Mesenchymal stem cell (in vitro differentiated cells and primary cell): ENCODE results near the gene ZFP36.

ENCODE experiments used
- DNase-seq: peaks from one replicate; pipeline ENCODE4 v3.0.0-alpha.2; 2013
- H2AFZ ChIP-seq: one replicate; pipeline ENCODE4 v1.6.1; 2013; ENCODE audit warnings: low read depth, mild to moderate bottlenecking, control low read depth, inconsistent platforms, low read length, moderate library complexity
- H2AK5ac ChIP-seq: 2 replicates; pipeline ENCODE4 v1.6.1; 2013; ENCODE audit warnings: low read length, moderate library complexity, mild to moderate bottlenecking, inconsistent platforms; ENCODE audit not compliant: severe bottlenecking
- H2BK120ac ChIP-seq: one replicate; pipeline ENCODE4 v1.6.1; 2013; ENCODE audit warnings: low read depth, mild to moderate bottlenecking, inconsistent platforms, low read length, moderate library complexity
- H2BK12ac ChIP-seq, 2 experiments: one replicate each; pipeline ENCODE4 v1.6.1; 2013; ENCODE audit warnings: inconsistent platforms in 2 of 2, low read length in 2 of 2, mild to moderate bottlenecking in 2 of 2, moderate library complexity in 2 of 2, control low read depth in 1 of 2
- H2BK15ac ChIP-seq: one replicate; pipeline ENCODE4 v1.6.1; 2013; ENCODE audit warnings: mild to moderate bottlenecking, low read depth, inconsistent platforms; ENCODE audit not compliant: poor library complexity, severe bottlenecking
- H2BK5ac ChIP-seq: 2 replicates; pipeline ENCODE4 v1.6.1; 2013; ENCODE audit warnings: low read depth, mild to moderate bottlenecking, low read length, control low read depth, inconsistent platforms; ENCODE audit not compliant: poor library complexity, severe bottlenecking
- H3K14ac ChIP-seq, 2 experiments: one replicate each; pipeline ENCODE4 v1.6.1; 2013; ENCODE audit warnings: inconsistent platforms in 2 of 2, low read length in 2 of 2, control low read depth in 1 of 2, mild to moderate bottlenecking in 1 of 2, moderate library complexity in 1 of 2
- H3K18ac ChIP-seq, 2 experiments: one replicate each; pipeline ENCODE4 v1.6.1; 2013; ENCODE audit warnings: inconsistent platforms in 2 of 2, low read length in 2 of 2, control low read depth in 1 of 2, low read depth in 1 of 2, mild to moderate bottlenecking in 1 of 2
- H3K23ac ChIP-seq, 2 experiments: one replicate each; pipeline ENCODE4 v1.6.1; 2013; ENCODE audit warnings: inconsistent platforms in 2 of 2, low read length in 2 of 2, mild to moderate bottlenecking in 2 of 2, moderate library complexity in 2 of 2, control low read depth in 1 of 2
- H3K27ac ChIP-seq: 2 replicates; pipeline ENCODE4 v1.5.1; 2013; ENCODE audit warnings: mild to moderate bottlenecking, moderate library complexity, low read length, control low read depth, inconsistent platforms; ENCODE audit not compliant: poor library complexity, severe bottlenecking
- H3K27me3 ChIP-seq, 2 experiments: 2 replicates each; pipeline versions ENCODE4 v1.6.1 to v1.7.0; 2013; ENCODE audit warnings: low read length in 2 of 2, mild to moderate bottlenecking in 2 of 2, moderate library complexity in 2 of 2, control low read depth in 1 of 2, inconsistent platforms in 1 of 2; ENCODE audit not compliant: control insufficient read depth in 1 of 2, insufficient read depth in 1 of 2
- H3K36me3 ChIP-seq, 2 experiments: 2 replicates each; pipeline versions ENCODE4 v1.6.1 to v1.7.0; 2013; ENCODE audit warnings: low read length in 2 of 2, control low read depth in 1 of 2, inconsistent platforms in 1 of 2, low read depth in 1 of 2, mild to moderate bottlenecking in 1 of 2; ENCODE audit not compliant: insufficient read depth in 2 of 2, control insufficient read depth in 1 of 2
- H3K4ac ChIP-seq, 2 experiments: one replicate each; pipeline ENCODE4 v1.6.1; 2013; ENCODE audit warnings: inconsistent platforms in 2 of 2, low read length in 2 of 2, mild to moderate bottlenecking in 2 of 2, moderate library complexity in 2 of 2, control low read depth in 1 of 2, low read depth in 1 of 2
- H3K4me1 ChIP-seq: 2 replicates; pipeline ENCODE4 v1.6.1; 2013; ENCODE audit warnings: low read depth, low read length, control low read depth; ENCODE audit not compliant: control insufficient read depth, insufficient read depth
- H3K4me2 ChIP-seq: 2 replicates; pipeline ENCODE4 v1.6.1; 2013; ENCODE audit warnings: low read length, mild to moderate bottlenecking, inconsistent platforms; ENCODE audit not compliant: poor library complexity, severe bottlenecking
- H3K4me3 ChIP-seq, 2 experiments: 2 replicates each; pipeline versions ENCODE4 v1.5.1 to v1.7.0; 2013; ENCODE audit warnings: low read length in 2 of 2, mild to moderate bottlenecking in 2 of 2, control low read depth in 1 of 2, low read depth in 1 of 2; ENCODE audit not compliant: insufficient read depth in 1 of 2
- H3K79me1 ChIP-seq: replicated peaks from 2 replicates; pipeline ENCODE4 v1.6.1; 2013; ENCODE audit warnings: mild to moderate bottlenecking, control low read depth, low read length, inconsistent platforms; ENCODE audit not compliant: poor library complexity, severe bottlenecking
- H3K9ac ChIP-seq: 2 replicates; pipeline ENCODE4 v1.7.0; 2013; ENCODE audit warnings: mild to moderate bottlenecking, low read length, moderate library complexity
- H3K9me3 ChIP-seq: 2 replicates; pipeline ENCODE4 v1.7.0; 2013; ENCODE audit warnings: mild to moderate bottlenecking, low read length; ENCODE audit not compliant: control insufficient read depth
- H4K8ac ChIP-seq: one replicate; pipeline ENCODE4 v1.6.1; 2013; ENCODE audit warnings: inconsistent platforms, mild to moderate bottlenecking, low read length, moderate library complexity
- H4K91ac ChIP-seq: one replicate; pipeline ENCODE4 v1.6.1; 2013; ENCODE audit warnings: mild to moderate bottlenecking, low read length, inconsistent platforms
- WGBS: methylation state at CpG from one replicate; pipeline ENCODE4 v1.1.7; 2013; ENCODE audit warnings: mixed read lengths; 5-methylcytosine and 5-hydroxymethylcytosine counted together

ZFP36 gene

DNA sequence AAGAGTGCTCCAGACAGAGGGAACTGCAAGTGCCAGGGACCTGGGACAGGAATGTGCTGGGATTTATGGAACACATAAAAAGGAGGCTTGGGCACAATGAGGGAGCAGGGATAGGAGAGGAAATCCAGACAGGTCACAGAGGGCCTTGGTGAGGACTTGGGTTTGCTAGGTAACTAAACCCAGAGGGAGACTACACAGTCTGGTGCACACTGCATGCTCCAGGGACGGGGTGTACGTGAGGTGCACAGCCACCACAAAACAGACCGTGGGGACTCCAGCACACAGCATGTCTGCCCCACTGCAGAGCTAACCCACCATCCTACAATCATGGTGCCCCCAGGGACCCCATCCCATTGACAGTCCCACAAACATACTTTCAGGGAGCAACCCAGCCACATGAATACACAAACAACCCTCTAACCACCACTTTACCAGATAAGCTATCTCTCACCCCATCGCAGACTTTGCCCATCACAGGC lies 5.5 kb upstream of the ZFP36 start:
- H2AFZ ChIP-seq, result no peak overlapping the region
- 50% methylated on average over 4 of the region's 4 CpGs for WGBS
- H3K23ac ChIP-seq, result peak overlapping the region in 1 of 2 experiments; percentile 53
- no peak overlapping the region for H2BK15ac ChIP-seq
- H2AK5ac ChIP-seq, result no peak overlapping the region
- no peaks in the 10 kb centered on the region for H3K9me3 ChIP-seq
- H4K91ac ChIP-seq, result peak overlapping the region; percentile 95
- H3K79me1 ChIP-seq, result peaks cover 7% of the 10 kb centered on the region
- peaks cover 32% of the 10 kb centered on the region for H3K4me1 ChIP-seq
- H3K9ac ChIP-seq, result peak overlapping the region; percentile 97
- no peak overlapping the region for H3K4me2 ChIP-seq
- no peak overlapping the region for H2BK120ac ChIP-seq
- H3K27me3 ChIP-seq, result no peaks in the 10 kb centered on the region
- H3K36me3 ChIP-seq, result peaks cover 7 to 17% of the 10 kb centered on the region in 2 experiments
- H3K14ac ChIP-seq, result peak overlapping the region in 1 of 2 experiments; percentile 76
- H4K8ac ChIP-seq, result peak overlapping the region; percentile 99
- no peak overlapping the region for H3K27ac ChIP-seq
- peak overlapping the region; percentile 9 to 96 for H3K4ac ChIP-seq
- peak overlapping the region; percentile 97 to 100 for H2BK12ac ChIP-seq
- H3K4me3 ChIP-seq, result no peak overlapping the region
- H2BK5ac ChIP-seq, result no peak overlapping the region
- DNase-seq, result no peak
- peak overlapping the region; percentile 97 to 100 for H3K18ac ChIP-seq

DNA sequence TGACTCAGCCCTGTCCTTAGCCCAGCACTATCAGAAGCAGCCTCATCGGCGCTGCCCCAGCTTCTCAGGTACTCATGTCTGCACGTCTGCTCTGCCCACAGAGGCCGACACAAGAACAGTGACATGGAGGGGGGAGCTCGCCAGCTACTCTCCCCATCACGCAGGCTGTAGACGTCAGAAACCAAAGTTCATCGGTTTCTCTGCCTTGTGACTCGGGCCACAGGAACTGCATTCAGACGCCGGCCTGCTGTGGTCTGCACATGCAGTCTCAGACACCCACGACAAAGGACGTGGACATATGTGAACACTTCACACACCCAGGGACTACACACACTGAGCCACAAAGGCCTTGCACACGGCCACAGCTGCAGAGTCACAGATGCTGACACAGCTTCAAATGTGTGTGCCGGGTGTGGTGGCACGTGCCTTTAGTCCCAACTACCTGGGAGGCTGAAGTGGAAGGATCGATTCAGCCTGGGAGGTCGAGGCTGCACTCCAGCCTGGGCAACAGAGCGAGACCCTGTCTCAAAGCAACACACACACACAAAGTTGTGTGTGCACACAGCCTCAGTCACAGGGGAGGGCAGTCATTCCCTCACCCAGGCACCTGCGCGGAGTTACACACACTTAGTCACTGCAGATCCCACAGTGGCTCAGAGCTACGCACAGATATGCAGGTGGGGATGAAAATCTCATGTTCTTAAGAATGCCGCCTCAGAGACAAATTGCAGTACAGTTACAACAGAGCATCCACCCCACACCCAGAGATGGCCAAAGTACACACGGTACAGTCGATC lies 4.9 kb upstream of the ZFP36 start:
- Histone ChIP-seq H2BK15ac (peak overlapping the region; percentile 98), H2AK5ac (no peak overlapping the region), H4K91ac (peak overlapping the region; percentile 95), H2BK5ac (no peak overlapping the region), H3K36me3 (peaks cover 7 to 15% of the 10 kb centered on the region in 2 experiments), H3K4me2 (no peak overlapping the region), H3K14ac (peak overlapping the region in 1 of 2 experiments; percentile 94), H3K4me1 (peaks cover 32% of the 10 kb centered on the region), H3K18ac (peak overlapping the region; percentile 97 to 100), H2AFZ (no peak overlapping the region), H2BK12ac (peak overlapping the region; percentile 97 to 100), H3K27me3 (no peaks in the 10 kb centered on the region), H3K4me3 (peak overlapping the region; percentile 39 to 47), H4K8ac (peak overlapping the region; percentile 99), H3K9ac (peak overlapping the region; percentile 97), H3K79me1 (peaks cover 7% of the 10 kb centered on the region), H3K27ac (peak overlapping the region; percentile 16), H3K9me3 (no peaks in the 10 kb centered on the region), H3K23ac (no peak overlapping the region), H3K4ac (peak overlapping the region; percentile 1 to 96), H2BK120ac (peak overlapping the region; percentile 100)
- 43% methylated on average over 25 of the region's 25 CpGs for WGBS
- DNase-seq, result peak; percentile 94

DNA sequence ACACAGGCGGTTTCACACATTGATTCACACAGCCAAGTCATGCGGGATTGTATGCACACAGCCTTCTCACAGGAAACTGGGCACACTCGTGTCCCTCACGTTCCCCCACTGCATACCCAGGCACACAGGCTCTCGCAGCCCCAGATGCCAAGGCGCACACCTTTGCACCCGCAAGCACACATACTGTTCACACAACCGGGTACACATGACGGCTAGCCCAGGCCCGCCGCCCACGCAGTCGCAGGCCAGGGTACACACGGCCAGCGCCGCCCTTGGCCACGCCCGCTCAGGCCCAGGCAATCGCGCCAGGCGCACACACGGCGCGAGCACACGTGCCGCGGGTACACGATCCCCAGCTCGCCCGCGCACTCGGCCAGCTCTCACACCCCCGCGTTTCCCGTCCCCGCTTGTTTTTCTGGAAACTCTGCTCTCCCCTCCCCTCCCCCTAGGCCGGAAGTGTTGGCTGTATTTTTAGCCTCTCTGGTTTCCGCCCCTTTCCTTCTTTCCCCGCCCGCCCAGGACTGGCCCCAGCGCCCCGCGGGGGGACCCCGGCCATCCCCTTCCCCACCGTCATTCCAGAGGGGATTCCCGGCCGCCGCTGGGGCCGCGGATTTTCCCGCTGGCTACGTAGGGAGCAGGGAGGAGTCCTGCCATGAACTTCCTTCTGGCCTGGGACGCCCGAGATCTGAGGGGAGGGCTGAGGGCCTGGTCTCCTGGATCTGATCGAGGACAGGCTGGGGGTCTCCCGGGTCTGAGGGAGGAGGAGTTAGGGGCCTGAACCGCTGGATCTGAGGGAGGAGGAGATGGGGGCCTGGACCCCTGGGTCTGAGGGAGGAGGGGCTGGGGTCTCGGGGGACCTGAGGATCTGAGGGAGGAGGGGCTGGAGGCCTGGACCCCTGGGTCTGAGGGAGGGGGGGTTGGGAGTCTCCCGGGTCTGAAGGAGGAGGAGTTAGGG lies 4.0 kb upstream of the ZFP36 start:
- Histone ChIP-seq H3K4me1 (peaks cover 31% of the 10 kb centered on the region), H3K79me1 (peaks cover 5% of the 10 kb centered on the region), H3K4me3 (peak overlapping the region; percentile 52 to 68), H3K9ac (peak overlapping the region; percentile 97), H2BK5ac (peak overlapping the region; percentile 86), H3K4me2 (peak overlapping the region; percentile 94), H3K27ac (peak overlapping the region; percentile 85), H3K18ac (peak overlapping the region; percentile 97 to 100), H3K27me3 (no peaks in the 10 kb centered on the region), H3K14ac (peak overlapping the region; percentile 94 to 99), H2BK15ac (peak overlapping the region; percentile 98), H4K8ac (peak overlapping the region; percentile 99), H2BK120ac (peak overlapping the region; percentile 100), H3K4ac (peak overlapping the region; percentile 96 to 99), H2BK12ac (peak overlapping the region; percentile 100), H2AFZ (peak overlapping the region; percentile 29), H3K23ac (peak overlapping the region in 1 of 2 experiments; percentile 94), H3K9me3 (no peaks in the 10 kb centered on the region), H3K36me3 (peaks cover 1 to 8% of the 10 kb centered on the region in 2 experiments), H4K91ac (peak overlapping the region; percentile 99), H2AK5ac (peak overlapping the region; percentile 89)
- 4% methylated on average over 56 of the region's 59 CpGs for WGBS
- DNase-seq, result peak; percentile 96
